ENCODE data around the gene CHCHD6.

The CHCHD6 gene

DNA sequence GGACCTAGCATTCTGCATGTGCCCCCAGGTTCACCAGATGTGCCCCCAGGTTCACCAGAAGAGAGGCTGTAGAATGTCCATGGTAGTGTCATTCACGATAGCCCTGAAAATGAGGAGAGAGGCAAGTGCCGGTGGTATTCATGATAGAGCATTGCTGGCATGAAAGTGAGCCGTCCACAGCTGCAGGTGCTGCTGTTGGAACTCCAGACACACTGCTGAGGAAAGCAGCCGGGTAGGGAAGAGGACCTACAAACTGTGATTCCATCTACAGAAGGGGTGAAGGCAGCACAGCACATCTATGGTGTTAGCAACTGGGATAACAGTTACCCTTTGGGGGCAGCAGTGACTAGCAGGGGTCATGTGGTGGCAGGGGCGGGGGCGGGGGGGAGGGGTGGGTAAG lies 153.9 kb downstream of the CHCHD6 start:
- no peak for DNase-seq (ENCODE audit: low read depth in 2 of 2, low spot score in 1 of 2)

DNA sequence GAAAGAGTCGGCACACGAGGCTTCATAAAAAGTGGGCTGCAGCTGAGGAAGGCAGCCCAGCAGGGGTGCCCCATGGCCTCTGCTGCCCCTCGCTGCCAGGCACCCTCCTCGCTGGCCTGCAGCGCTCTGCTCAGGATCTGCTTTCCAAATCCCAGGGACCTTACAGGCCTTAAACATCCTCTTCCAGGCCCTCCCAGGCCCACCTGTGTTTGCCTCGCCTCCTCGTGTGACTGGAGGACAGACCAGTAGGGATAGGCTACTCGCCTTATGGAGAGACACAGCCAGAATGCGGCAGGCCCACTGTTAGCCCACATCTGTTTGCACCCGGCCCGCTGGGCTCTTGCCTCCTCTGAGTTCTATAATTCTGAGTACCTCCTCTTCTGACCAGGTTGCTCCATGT lies 154.4 kb downstream of the CHCHD6 start:
- DNase-seq (ENCODE audit: low read depth in 2 of 2, low spot score in 1 of 2) = no peak

DNA sequence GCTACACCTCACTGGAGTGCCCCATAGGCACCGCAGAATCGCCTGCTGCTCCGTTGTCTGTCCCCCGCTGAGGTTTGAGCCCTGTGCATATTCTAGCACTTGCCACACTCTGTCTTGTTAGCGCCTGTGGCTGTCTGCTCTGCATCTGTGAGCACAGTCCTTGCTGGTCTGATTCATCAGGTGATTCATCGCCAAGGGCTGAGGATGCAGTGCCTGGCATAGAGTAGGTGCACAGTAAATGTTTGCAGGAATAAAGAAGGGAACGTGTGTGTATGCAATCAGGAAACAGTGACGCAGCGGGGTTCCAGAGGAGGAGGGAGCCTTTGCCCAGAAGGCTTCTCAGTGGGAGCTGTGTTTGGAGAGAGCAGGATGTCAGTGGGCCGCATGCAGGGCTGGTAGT lies 154.8 kb downstream of the CHCHD6 start:
- no peak for DNase-seq (ENCODE audit: low read depth in 2 of 2, low spot score in 1 of 2)

DNA sequence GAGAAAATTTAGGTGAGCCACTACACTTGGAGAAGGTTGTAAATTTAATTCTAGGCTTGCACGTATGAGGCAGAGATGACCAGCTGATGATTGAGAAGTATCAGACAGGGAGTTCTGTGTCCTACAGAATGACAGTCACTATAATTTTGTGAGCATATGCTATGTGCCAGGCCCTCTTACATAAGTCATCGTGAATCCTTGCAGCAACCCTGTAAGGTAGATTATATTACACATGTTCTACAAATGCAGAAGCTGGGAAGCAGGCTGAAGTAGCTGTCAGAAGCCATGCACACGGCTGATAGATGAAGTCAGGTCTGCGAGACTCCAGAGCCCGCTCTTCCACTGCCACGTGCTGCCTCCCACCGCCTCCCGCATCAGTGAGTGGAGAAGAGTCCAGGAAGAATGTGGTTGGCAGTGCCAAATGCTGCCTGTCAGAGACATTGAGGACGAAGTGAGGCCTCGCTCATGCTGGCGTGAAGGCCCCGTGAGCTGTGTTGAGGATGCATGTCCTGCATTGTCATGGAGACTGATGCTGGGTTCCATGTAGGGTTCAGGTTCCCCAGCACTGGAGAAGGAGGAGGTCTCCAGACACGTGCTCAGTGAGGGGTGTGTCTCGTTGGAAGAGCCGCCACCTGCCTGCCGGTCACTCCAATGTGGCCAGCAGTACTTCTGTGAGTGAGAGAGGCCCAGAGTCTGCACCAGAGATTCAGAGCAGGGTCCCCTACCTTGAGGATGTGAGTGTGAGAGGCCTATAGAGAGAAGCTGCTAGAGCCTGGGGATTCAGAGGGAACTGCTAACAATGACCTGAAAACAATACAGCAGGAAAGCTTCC lies 155.6 kb downstream of the CHCHD6 start:
- no peak for DNase-seq (ENCODE audit: low read depth in 2 of 2, low spot score in 1 of 2)

DNA sequence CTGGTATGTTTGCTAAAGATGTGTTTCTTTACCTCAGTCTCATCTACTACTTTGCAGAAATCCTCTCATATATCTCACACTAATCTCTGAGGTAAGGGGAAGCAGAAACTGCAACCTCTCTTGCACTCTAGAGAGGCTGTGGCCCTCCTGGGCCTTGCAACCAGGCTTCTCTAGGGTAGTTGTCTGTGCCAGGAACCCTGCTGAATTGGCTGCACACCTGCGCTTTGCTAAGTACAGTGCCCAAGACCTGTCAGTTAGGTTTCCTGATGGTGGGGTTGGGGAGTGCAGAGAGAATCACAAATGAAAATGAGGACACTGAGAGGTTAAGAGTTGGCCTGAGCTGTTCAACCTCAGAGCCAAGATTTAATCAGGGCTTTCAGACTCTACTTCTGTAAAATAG lies 161.7 kb downstream of the CHCHD6 start:
- no peak for DNase-seq (ENCODE audit: low read depth in 2 of 2, low spot score in 1 of 2)

DNA sequence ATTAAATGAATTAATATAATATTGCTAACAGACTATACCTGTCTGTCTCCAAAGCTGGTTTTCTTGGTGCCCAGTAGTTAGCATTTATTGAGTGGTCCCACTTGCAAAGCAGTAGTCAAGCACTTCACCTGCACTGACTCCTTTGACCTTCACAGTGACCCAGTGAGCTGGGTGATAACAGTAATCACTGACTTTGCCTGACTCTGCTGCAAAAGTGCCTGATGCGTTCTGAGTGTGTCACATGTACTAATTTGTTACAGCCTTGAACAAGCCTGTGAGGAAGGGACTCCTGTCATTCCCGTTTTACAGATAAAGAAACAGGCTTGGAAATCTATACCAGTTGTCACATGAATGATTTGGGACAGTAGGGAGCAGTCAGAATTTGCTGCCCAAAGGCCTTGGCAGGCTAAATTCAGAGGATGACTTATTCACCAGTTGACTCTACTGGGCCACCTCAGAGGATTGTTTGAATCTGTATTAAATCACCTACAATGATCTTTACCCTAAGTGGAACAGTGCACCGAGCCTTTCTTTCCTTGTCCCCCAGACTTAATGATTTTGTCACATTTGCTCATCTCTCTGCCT lies 162.2 kb downstream of the CHCHD6 start:
- DNase-seq (ENCODE audit: low read depth in 2 of 2, low spot score in 1 of 2) = no peak

DNA sequence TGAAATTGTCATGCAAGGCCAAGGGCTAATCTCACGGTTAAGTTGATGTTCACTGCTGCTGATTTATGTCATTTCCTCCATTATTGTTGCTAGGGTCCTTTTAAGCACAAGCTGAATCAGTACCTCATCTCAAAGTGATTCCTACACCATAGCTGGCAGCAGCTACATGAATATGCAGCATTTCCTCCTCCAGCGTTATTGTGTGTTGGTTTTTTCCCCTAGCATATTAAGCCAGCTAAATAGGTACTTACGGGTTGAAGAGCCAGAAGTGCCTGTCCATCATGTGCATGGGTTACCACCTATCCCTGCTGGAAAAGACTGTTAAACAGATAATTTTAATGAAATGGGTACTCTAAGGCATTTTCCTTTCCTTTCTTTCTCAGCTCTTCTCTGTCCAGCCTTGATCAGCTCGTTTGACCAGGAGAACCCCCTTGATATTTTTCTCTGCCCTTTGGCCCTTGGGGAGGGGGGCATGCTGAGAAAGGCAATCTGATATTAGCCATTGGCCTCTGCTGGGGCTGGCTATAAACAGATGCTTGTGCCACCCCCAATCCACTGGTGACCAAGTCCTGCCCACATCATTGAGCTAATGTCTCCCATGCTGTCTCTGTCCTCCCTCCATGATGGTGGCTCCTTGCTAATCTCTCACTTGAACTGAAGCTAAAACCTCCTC lies 163.3 kb downstream of the CHCHD6 start:
- DNase-seq (ENCODE audit: low read depth in 2 of 2, low spot score in 1 of 2) = no peak

DNA sequence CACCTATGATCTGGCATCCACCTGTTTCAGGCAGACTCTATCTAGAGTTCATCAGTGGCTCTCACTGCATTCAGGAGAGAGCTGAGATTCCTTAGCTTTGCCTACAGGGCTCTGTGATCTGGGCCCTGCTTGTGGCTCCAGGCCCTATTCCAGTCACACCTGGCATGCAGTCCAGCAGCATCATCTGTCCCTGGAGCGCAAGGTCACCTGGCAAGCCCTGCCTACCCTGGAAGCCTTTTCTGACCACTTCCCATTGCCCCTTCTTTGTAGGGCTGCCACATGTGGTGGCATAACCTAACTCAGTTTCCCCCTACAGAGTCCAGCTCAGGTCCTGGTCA lies 163.8 kb downstream of the CHCHD6 start:
- no peak for DNase-seq (ENCODE audit: low read depth in 2 of 2, low spot score in 1 of 2)

DNA sequence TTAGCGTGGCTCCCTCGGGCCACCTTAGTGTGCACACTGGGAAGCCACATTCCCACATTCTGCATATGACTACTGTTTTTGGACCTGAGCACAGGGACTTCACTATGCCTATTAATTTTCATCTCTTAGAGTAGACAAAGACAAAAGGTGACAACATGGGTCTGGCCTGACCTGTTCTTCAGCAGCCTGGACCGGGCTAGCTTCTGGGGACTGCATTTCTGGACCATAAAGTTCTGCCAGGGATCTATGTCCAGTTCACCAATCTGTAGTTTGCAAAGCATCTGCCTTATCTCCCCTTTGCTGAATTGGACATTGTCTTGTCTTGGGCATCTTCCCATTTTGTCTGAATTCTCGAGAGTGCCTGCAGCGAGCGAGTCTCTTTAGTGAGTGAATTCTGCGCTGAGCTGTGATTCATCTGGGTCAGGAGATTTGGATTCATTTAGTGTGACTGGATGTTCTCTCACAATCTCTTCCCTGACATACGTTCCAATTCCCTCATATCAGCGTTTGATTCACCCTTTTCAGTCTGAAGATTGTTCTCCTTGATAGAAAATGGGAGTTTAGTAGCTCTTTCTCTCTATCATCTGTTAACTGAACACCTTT lies 166.7 kb downstream of the CHCHD6 start:
- no peak for DNase-seq (ENCODE audit: low read depth in 2 of 2, low spot score in 1 of 2)

DNA sequence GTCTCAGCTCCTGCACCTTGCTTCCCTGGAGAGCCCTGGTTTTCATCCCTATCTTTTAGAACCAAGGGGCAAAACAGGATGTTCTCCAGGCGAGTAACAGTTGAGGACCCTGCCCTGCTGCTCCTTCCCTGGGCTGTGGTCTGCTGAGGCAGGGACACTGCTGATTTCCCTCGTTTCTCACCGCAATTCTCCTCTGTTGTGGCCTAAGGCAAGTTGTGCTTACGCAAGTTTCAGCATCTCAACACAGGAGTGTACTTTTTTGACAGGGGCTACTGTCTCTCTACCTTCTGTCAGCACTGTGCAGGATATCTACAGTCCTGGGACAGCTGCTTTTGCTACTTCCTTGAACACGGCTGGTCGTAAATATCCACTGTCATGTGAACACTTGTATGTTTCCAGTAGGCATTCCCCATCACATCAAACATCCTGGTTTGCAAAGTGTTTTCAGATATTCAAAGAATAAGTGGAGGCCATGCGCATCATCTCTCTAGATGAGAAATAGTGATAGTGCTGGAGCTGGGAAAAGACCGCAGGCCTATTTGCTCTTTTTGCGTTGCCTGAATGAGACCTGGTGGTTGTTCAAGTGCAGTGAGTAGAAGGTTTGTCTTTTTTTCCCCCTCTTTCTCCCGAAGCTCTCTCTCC lies 168.8 kb downstream of the CHCHD6 start:
- DNase-seq (ENCODE audit: low read depth in 2 of 2, low spot score in 1 of 2) = no peak

DNA sequence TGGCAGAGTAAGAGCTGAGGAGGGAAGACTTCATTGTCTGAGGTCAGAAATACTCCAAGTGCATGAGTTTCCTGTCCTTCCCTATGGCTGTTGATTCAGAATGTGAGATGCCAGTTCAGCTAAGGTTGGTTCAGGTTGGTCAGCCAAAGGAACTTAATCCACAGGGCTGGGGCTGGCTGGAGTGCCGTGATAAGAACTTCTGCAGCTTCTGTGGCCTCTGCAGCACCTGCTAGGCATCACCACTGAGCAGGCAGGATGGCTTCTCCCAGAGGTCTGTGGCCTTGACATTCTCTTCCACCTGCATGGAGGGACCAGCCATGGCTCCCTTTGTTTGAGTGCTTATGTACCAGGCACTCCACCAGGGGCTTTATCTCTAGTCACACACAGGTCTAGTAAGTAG lies 169.4 kb downstream of the CHCHD6 start:
- no peak for DNase-seq (ENCODE audit: low read depth in 2 of 2, low spot score in 1 of 2)

DNA sequence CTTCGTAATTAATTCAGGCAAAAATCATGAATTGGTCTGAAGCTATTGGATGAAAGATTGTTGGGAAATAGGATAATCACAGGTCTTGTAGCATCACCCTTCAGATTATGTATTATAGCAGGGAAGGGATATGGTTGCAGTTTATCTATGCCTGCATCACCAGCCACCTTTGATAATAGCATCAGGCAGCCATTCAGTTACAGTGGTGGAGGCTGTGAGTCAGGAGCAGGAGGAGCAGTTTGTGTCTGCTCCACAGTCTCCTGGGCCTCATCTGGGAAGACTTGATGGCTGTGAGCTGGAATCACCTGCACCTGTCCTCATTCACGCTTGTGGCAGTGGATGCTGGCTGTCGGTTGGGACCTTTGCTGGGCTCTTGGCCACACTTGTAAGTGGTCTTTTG lies 174.6 kb downstream of the CHCHD6 start:
- DNase-seq (ENCODE audit: low read depth in 2 of 2, low spot score in 1 of 2) = no peak

DNA sequence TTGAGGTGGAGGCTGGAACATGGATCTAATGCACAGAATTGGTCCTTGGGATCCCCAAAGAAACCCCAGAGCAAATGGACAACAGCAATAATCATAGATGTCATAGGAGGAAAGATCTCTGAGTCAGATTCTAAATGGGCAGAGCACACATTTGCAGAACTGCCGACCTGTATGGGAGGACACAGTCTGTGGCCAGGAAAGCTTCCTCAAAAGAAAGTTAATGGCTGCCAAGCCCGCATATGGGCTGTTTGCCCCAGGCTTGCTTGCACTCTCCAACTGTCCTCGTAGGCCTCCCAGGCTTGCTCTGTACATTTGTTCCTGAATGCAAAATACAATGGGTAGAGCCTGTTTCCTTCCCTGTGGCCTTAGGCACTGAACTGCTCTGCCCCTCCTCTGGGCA lies 176.9 kb downstream of the CHCHD6 start:
- DNase-seq (ENCODE audit: low read depth in 2 of 2, low spot score in 1 of 2) = no peak

DNA sequence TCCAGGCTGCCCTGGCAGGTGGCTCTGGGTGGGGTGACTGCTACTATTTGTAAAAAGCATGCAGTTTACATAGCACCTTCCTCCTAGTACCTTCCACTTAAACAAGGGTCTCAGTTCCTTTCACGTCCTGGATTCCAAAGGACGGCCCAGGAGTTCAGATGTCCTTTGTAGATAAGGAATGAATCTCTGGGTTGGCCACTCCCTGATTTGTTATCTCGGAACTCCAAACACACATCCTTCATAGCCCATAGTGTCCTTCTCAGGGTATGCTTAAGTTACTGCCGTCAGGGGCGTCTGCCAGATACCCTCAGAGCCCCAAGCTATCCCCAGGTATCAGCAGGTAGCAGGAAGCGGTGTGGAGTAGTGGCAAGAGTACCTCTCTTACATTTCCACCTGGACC lies 177.8 kb downstream of the CHCHD6 start:
- DNase-seq (ENCODE audit: low read depth in 2 of 2, low spot score in 1 of 2) = no peak

DNA sequence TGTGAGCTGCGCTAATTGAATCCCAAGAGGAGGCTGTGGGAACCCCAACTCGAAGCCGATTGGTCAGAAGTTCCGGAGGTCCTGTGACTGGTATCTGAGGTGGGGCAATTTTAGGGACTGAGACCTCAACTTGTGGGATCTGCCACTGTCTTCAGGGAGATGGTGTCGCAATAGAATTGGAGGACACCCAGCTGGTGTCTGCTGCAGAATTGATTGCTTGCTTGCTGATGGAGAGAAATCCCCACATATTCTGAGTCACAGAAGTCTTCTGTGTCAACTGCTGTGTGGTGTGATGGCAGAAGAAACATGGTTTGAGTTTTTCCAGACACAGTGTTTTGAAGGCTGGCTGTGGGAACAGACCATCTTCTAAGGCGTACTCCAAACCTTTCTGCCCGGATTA lies 179.2 kb downstream of the CHCHD6 start:
- no peak for DNase-seq (ENCODE audit: low read depth in 2 of 2, low spot score in 1 of 2)

DNA sequence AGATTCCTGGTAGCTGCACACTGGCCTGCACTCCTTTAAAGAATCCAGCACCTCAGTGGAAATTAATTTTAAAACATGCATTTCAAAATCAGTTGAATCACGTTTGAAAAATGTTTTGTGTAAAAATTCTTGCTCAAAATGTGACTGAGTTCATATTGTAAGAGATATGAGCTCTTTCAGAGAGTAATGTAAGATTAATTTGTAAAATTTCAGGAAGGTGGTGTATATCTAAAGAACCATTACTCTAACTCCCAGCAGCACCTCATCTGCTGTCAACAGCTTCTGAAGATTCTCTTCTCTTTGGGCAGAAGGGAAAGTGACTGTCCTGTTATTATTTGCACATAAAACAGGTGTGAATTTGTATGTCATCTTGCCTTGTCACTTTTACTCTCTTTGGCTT lies 181.4 kb downstream of the CHCHD6 start:
- no peak for DNase-seq (ENCODE audit: low read depth in 2 of 2, low spot score in 1 of 2)

DNA sequence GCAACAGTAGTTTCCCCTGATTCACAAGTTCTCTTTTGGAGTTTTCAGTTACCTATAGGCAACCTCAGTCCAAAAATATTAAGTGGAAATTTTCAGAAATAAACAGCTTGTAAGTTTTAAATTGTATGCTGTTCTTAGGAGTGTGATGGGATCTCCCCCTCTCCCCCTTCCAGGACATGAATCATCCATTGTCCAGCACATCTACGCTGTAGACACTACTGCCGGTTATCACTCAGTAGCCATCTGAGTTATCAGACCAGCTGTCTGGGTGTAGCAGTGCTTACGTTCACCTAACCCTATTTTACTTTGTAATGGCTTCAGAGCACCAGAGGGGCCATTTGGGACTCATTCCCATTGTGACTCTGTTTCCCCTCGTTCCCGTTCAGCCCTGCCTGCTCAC lies 182.2 kb downstream of the CHCHD6 start:
- no peak for DNase-seq (ENCODE audit: low read depth in 2 of 2, low spot score in 1 of 2)

DNA sequence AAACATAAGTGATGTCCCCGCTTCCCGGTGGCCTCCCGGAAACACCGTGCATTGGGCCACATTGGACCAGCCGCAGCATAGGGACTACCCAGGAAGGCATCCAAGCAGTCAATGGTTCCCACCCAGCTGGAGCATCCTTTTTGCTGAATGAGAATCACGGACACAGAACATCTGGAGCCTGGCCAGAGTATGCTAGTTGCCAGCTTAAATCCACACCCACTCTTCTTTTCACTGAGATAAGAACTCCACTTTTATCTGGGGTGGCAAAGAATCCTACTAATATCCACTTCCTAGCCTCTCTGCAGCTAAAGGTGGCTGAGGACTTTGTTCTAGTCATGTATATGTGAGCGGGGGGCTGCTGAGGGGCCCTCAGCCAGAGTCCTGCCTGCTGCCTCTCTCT lies 183.6 kb downstream of the CHCHD6 start:
- DNase-seq (ENCODE audit: low read depth in 2 of 2, low spot score in 1 of 2) = no peak

DNA sequence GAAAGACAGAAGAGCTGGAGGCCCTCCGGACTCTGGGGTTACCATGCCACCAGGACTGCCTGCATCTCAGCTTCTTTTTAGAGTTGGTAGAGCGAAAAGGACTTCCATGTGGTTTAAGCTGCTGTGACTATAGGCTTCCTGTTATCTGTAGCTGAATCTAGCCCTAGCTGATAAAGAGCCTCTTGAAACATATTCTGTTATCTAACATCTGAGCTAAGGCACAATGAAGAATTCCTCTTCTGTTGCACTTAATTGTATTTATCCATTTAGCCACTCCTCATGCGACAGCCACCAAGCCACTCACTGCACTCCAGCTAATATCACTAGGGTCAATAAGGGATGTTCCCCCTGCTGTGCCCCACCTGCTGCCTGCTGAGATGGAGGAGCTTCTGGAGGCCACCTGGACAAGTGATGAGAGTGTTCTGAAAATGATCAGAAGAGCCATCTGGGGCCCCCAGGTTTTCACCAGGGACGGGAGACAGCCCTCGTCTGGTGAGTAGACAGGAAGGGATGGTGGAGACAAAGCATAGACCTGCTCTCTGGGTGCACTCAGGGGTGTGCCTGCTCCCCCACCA lies 184.2 kb downstream of the CHCHD6 start:
- no peak for DNase-seq (ENCODE audit: low read depth in 2 of 2, low spot score in 1 of 2)

DNA sequence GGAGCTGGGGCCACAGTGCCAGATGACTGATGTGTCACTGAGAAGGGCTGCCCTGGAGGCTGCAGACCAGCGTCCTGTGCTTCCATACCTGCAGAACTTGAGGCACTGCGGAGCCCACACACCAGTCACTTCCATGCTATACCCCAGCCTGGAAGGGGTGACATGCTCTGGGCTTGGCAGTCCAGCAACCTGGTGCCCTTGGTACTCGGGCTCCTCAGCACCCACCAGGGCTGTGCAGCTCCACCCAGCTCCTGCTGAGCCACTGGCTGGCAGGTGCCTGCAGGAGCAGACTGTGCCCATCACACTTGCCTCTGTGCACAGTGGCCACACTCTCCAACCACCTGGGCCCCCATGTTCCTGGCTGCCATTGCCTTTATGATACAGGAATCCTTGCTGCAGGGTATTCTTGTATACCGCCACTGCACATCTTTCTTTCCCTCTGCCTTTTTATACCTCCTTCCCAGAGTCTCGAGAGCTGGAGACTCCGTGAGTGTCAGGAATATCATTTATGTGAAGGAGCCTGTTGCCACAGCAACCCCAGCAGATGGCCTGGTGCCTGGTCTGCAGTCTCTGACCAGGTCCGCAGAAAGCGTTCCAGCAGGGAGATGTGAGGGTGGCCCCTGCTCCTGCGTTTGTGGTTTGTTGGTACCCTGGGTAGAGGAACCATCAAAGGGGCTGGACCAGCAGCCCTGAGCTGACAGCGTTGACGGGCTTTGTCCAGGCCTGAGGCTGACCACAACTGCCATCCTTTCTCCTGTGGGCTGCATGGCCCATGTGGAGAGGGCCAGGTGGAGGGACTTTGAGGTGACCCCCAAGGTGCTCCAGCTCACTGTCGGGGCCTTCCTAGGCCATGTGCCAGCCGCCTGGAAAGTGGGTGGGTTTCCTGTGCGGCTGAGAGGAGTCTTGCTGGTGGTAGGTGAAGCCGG lies 185.5 kb downstream of the CHCHD6 start:
- no peak for DNase-seq (ENCODE audit: low read depth in 2 of 2, low spot score in 1 of 2)
